Erythroblast (primary cell): ENCODE results near the gene CD1B.

ENCODE experiments used
- GATA1 ChIP-seq: IDR thresholded peaks from 2 replicates; pipeline ENCODE4 v1.6.1; 2011; ENCODE audit warnings: low read depth, mild to moderate bottlenecking, control low read depth, low read length, moderate library complexity
- POLR2A ChIP-seq: IDR thresholded peaks from 2 replicates; pipeline ENCODE4 v1.6.1; 2011; ENCODE audit warnings: mild to moderate bottlenecking, low read length

- TF ChIP-seq POLR2A (no peak), GATA1 (no peak)
Measured at GRCh38 chr1:158331106-158331425, 265 bp downstream of the CD1B start.
